Urothelium cell line (cell line): Measurements from ENCODE around the gene ESRRA.

Experiments used
- DNase-seq: peaks from one replicate; pipeline ENCODE4 v3.0.0; 2011; ENCODE audit warnings: low spot score, mixed read lengths
- FAIRE-seq: peaks from 2 replicates; lab custom pipeline; 2011; peaks lifted over from hg19 to GRCh38; lab: Jason Lieb, UNC

The ESRRA gene

DNA sequence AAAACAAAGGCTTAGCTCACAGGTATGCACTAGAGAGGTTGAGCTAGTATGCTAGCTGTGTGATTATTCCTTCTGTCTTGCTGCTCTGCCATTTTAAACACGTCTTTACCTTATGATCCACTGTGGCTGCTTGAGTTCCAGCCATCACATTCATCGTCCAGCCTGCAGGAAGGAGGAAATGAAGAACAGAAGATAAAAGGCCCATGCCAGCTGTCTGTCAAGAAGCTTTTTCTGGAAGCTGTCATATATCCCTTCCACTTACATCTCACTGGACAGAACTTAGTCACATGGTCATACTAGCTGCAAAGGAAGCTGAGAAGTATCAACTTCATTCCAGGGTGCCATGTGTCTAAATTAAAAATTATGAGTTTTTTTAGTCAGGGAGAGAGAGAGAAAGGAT is 22.1 kb downstream of the ESRRA start:
- DNase-seq (no peak), FAIRE-seq (no peak)

DNA sequence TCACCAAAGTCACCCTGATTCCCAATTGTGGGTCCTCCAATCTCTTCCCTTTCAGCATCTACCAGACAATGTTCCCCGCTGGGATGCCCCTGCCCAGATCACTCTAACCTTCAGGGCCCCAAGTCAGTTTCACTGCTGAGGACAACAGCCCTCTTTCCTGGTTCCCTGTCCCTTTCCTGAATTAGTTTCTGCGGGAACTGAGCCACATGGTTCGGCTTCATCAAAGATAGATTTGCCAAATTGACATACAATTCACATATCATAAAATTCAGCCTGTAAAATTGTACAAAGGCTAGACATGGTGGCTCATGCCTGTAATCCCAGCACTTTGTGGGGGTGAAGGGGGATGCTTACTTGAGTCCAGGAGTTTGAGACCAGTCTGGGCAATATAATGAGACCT is 22.7 kb downstream of the ESRRA start:
- no peak for FAIRE-seq

DNA sequence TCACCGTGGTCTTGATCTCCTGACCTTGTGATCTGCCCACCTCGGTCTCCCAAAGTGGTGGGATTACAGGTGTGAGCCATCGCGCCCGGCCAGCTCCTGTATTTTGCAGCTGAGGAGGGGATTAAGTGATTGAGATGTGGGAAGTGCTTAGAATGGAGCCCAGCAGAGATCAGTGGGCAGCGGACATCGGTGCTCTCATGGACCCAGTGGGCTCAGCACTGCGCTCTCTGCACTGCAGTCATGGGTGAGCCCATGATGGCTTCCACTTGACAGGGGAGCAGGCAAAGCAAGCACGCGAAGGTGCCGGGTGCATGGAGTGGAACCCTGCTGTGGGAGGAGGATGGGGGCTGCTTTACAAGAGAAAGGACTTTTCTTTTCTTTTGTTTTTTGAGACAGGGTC is 25.6 kb downstream of the ESRRA start:
- FAIRE-seq (no peak), DNase-seq (no peak)

More for the DNA sequence above, 22.7 kb downstream of the ESRRA start:
- no peak for DNase-seq

DNA sequence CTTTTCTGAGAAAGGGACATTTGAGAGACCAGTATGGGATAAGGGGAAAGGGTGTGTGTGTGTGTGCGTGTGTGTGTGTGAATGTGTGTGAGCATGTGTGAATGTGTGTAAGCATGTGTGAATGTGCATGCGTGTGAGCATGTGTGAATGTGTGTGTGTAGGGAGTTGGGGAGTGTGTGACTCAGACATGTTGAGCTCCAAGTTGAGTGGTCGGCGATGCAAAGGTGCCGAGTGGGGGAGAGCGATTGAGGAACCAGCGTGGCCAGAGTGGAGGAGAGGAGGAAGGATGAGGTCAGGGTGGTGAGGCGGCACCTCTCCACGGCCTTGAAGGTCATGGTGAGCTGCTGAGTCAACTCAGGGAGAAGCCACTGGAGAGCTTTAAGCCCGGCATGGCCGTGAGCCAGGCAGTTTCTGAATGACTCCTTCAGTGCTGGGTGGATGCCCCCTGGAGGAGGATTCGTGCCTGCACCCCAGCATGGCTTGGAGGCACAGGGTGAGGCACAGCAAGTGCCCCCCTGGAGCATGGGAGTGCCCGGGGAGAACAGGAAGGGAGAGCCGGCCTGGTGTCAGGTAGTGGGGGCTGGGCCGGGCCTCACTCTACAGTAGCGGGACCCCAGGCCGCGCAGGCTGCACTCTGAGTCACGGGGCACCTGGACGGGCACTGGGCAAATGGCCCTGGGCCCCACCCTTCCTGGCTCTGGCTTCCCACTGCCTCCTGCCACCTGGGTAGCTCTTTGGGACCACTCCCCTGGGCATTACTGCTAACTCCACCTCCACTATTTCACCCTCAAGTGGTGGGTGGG is 26.4 kb downstream of the ESRRA start:
- FAIRE-seq (no peak), DNase-seq (peak; percentile 83)

DNA sequence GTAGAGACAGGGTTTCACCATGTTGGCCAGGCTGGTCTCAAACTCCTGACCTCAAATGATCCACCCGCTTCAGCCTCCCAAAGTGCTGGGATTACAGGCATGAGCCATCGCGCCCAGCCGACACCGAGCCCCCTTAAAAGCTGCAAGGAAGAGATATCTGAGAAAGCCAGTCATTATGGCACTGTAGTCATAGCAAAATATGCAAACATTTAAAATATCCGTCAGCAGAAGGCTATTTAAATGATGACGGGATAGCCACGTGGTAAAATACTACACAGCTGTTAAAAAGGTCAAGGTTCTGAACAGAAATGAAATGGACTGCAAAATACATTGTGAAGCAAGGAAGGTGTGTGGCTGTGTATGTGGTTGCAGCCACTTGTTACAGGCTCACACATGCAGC is 28.2 kb downstream of the ESRRA start:
- FAIRE-seq (no peak), DNase-seq (no peak)

DNA sequence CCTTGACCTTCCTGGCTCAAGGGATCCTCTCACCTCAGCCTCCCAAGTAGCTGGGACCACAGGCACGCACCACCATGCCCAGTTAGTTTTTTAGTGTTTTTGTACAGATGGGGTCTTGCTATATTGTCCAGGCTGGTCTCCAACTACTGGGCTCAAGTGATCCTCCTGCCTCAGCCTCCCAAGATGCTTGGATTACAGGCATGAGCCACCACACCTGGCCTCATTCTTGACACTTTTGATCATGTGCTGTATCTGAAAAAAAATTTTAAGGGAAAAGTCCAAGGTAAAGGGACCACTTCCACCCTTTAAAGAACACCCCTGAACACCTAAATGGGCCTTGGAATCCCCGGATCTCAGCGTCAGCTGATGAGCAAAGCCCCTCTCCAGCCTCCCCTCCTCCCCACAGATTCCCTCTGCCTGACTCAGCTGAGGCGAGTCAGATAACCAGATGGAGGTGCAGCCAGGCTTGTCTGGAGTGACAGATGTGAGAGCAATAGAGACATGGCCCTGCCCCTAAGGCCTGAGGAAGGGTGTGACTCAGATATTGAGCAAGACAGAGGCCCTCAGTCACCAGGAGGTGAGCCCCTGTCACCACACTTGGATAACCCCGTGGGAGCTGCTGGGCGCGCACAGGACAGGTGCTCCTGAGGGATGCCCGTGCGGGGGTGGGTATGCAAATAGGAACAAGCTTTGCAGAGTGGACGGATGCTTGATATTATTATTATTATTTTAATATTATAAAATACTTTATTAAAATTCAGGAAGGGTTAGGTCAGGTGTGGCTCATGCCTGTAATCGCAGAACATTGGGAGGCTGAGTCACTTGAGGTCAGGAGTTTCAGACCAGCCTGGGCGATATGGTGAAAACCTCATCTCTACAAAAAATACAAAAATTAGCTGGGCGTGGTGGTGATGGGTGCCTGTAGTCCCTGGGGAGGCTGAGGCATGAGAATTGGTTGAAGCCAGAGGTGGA is 29.7 kb downstream of the ESRRA start:
- FAIRE-seq (no peak), DNase-seq (peak; percentile 96)

DNA sequence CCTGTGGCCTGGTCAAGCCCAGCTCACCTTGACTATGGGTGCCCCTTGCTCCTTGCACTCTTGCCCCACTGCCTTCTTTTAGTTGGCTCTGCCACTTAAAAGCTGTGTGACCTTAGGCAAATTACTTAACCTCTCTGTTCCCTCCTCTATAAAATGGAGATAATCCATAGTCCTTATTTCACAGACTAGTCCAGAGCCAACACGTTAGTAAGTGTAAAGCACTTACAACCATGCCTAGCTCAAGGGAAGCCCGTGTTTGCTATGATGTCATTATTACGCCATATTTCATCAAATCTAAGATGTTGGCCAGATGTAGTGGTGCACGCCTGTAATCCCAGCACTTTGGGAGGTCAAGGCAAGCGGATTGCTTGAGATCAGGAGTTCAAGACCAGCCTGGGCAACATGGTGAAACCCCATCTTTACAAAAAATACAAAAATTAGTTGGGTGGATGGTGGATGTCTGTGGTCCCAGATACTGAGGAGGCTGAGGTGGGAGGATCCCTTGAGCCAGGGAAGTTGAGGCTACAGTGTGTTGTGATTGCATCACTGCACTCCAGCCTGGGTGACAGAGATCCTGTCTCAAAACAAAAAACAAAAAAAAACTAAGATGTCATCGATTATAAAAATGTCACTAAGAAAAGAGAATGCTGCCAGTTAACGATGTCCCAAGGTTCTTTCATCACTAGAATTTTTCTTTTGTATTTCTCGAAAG is 32.4 kb downstream of the ESRRA start:
- FAIRE-seq (no peak), DNase-seq (no peak)

DNA sequence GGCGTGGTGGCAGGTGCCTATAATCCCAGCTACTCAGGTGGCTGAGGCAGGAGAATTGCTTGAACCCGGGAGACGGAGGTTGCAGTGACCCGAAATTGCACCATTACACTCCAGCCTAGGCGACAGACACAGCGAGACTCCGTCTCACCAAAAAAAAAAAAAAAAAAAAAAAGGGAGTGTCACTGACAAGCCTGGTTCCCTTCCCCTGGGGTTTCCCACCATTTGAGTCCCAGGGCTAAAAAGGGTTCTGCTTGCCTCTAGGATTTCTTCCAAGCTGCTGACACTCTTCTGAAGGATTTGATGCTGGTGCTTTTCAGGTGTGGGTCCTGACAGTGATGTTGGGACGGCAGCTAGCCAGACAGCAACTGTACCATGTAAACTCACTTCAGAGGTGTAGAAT is 33.4 kb downstream of the ESRRA start:
- FAIRE-seq (no peak), DNase-seq (no peak)

DNA sequence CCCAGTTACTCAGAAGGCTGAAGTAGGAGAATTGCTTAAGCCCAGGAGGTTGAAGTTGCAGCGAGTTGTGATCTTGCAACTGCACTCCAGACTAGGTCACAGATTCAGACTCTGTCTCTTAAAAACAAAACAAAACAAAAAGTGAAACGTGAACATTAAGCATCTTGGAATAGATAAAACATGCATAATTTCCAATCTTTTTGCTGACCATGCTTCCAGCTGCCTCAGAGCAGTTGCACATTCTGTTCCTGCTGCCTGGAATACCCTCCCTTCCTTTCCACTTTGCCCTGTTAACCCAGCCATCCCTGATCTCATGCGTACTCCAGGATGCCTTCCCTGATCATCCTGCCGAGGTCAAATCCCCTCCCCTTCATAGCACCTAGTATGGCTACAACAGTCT is 34.0 kb downstream of the ESRRA start:
- FAIRE-seq, result no peak

DNA sequence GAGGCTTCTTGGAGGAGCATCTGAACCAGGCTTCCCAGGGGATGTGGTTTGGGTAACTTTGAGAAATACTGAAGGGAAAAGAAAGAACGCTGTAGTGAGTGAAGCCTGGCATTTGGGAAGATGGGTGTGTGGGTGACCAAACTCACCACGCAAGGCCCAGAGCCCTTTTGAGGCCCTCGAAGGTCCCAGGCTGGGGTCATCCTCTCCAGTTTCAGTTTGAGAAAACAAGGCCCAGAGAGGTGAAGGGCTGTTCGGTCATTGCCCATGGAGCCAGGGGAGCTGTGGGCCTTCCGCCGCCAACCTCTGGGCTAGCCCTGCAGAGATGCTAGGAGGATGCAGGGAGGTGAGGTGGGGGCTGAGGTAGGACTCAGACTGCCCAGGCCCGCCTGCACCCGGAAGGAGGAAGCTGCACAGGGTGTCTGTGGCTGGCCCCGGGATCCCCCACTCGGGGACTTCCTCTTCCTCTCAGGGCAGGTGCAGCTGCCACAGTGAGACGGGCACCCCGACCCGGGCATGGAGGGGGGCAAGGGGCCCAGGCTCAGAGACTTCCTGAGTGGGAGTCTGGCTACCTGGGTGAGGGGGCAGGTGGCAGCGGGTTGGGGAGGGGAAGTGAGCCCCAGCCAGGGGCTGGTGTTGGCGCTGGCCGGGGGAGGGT is 34.6 kb downstream of the ESRRA start, which contains the start of gene CCDC88B:
Gene CCDC88B, plus strand, starts transcription at position 451 of the 655 bp plus-strand sequence. Its CDS starts 63 bp downstream, at position 514.
- DNase-seq, result no peak

More for the DNA sequence above, 34.0 kb downstream of the ESRRA start:
- no peak for DNase-seq

DNA sequence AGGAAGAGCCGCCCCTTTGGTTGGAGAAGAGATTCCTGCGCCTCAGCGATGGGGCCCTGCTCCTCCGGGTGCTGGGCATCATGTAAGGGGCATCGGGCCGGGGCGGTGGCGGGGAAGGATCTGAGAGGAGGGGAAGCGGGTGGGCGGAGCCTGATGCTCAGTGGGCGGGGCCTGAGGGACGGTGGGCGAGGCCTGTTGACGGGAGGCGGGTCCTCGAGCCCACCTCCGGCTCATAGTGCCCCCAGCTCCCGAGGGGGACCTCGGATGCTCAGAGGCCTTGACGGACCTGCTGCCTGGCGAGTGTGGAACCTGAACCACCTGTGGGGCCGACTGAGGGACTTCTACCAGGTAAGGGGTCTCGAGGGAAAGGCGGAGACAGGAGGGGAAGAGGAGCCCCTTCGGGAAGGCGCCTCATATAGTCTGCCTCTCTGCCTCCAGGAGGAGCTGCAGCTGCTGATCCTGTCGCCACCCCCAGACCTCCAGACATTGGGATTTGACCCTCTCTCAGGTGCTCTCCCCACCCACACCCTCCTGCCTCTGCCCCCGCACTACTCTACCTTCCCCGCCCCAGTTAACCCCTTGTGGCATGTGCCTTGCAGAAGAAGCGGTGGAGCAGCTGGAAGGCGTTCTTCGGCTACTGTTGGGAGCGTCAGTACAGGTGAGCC is 35.5 kb downstream of the ESRRA start:
- FAIRE-seq (no peak), DNase-seq (no peak)

More for the DNA sequence above, 34.6 kb downstream of the ESRRA start, which contains the start of gene CCDC88B:
- no peak for FAIRE-seq

DNA sequence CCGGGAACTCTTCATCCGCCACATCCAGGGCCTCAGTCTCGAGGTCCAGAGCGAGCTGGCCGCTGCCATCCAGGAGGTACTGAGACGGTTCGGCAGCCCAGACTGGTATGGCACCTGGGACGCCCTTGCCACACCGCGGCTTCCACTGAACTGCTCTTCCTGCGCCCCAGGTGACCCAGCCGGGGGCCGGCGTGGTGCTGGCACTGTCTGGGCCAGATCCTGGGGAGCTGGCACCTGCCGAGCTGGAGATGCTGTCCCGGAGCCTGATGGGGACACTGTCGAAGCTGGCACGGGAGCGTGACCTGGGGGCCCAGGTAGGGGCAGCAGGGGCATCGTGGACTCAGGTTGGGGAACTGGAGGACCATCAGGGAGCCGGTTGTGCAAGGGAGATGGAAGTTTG is 36.1 kb downstream of the ESRRA start:
- FAIRE-seq, result no peak
- DNase-seq, result no peak

DNA sequence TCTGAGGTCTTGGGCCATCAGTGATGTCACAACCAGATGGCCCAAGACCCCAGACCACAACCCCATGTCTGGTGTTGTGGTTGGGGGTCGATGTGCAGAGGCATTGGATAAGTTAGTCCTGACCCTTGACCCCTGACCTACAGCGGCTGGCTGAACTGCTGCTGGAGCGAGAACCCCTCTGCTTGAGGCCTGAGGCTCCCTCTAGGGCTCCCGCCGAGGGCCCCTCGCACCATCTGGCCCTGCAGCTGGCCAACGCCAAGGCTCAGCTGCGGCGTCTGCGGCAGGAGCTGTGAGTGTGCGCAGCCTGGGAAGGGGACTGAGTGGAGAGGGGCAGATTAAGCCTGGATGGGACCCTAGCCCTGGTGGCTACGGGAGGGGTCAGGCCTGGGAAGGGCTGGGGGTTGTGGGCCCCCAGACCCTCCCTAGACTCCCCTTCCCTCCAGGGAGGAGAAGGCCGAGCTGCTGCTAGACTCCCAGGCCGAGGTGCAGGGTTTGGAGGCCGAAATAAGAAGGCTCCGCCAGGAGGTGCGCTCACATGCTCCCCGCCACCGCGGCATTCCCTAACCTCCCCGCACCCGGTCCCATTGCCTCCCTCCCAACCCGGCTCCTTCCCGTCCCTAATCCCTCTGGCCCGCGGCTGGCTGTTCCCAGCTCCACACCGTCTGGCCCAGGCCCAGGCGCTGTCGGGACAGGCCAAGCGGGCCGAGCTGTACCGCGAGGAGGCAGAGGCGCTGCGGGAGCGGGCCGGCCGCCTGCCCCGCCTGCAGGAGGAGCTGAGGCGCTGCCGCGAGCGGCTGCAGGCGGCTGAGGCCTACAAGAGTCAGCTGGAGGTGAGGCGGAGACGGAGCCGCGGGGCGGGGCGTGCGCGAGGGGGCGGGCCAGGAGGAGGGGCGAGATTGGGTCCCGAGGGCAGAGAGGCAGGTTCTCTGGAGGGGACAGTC is 36.8 kb downstream of the ESRRA start:
- no peak for FAIRE-seq
- DNase-seq, result peak; percentile 80

DNA sequence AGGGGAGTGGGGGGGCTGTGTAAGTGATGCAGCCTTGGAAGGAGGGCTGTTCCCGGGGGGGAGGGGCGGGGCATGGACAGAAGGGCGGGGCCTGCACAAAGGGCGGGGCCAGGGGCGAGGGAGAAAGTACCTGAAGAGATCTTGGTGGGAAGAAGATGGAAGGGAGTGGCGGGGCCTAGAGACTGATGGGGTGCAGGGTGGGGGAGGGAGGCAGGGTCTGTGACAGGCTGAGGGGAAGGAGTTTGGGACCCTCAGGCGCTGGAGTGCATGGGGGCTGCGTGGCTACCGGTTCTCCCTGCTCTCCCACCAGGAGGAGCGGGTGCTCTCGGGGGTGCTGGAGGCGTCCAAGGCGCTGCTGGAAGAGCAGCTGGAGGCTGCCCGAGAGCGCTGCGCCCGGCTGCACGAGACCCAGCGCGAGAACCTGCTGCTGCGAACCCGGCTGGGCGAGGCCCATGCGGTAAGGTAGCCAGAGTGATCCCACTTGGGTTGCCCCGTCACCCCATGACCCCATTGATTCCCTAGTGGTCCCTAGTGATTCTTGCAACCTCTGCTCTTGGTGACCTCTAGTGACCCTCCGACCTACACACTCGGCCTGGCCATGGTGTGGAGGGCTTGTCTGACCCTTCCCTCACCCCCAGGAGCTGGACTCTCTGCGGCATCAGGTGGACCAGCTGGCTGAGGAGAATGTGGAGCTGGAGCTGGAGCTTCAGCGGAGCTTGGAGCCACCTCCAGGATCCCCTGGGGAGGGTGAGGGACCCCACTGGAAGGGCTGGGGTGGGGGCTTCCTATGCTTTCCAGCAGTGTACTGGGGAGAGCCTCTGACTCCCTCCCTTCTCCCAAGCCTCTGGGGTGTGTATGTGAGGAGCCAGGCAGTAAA is 37.8 kb downstream of the ESRRA start:
- FAIRE-seq, result no peak
- DNase-seq, result no peak

DNA sequence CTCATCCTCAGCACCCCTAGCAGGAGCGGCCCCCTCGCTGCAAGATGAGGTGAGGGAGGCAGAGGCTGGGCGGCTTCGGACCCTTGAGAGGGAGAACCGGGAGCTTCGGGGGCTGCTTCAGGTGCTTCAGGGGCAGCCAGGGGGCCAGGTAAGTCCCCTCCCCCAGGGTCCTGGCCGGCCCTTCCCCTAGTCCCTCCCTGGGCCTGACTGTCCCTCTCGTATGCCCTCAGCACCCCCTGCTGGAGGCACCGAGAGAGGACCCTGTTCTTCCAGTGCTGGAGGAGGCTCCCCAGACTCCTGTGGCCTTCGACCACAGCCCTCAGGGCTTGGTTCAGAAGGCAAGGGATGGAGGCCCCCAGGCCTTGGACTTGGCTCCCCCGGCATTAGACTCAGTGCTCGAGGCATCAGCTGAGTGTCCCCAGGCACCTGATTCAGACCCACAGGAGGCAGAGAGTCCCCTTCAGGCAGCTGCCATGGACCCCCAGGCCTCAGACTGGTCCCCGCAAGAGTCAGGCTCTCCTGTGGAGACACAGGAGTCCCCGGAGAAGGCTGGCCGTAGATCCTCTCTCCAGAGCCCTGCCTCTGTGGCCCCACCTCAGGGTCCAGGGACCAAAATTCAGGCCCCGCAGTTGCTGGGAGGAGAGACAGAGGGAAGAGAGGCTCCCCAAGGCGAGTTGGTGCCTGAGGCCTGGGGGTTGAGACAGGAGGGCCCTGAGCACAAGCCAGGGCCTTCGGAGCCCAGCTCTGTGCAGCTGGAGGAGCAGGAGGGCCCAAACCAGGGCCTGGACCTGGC is 38.6 kb downstream of the ESRRA start:
- DNase-seq, result no peak
- no peak for FAIRE-seq

DNA sequence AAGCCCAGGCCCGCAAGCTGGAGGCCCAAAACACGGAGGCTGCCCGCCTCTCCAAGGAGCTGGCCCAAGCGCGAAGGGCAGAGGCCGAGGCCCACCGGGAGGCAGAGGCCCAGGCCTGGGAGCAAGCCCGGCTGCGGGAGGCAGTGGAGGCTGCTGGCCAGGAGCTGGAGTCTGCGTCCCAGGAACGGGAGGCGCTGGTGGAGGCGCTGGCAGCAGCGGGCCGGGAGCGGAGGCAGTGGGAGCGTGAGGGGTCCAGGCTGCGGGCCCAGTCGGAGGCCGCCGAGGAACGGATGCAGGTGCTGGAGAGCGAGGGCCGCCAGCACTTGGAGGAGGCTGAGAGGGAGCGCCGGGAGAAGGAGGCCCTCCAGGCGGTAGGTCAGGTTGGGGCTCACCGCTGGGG is 39.5 kb downstream of the ESRRA start:
- DNase-seq (no peak), FAIRE-seq (no peak)
